OCI-LY3 (cell line): ENCODE data around the gene FOXF2.

Experiments used
- CTCF ChIP-seq: fragments of 200-600, 300-600 bp; sonication (generic); IDR thresholded peaks from 2 replicates; pipeline ENCODE4 v1.5.1; 2014; ENCODE audit warnings: antibody characterized with exemption, low read length, low read depth
- EZH2phosphoT487 ChIP-seq: fragments of 200-600 bp; shearing (Covaris generic); IDR thresholded peaks from 2 replicates; pipeline ENCODE4 v1.6.1; 2018; ENCODE audit warnings: antibody characterized with exemption, mixed run types, low read depth

DNA sequence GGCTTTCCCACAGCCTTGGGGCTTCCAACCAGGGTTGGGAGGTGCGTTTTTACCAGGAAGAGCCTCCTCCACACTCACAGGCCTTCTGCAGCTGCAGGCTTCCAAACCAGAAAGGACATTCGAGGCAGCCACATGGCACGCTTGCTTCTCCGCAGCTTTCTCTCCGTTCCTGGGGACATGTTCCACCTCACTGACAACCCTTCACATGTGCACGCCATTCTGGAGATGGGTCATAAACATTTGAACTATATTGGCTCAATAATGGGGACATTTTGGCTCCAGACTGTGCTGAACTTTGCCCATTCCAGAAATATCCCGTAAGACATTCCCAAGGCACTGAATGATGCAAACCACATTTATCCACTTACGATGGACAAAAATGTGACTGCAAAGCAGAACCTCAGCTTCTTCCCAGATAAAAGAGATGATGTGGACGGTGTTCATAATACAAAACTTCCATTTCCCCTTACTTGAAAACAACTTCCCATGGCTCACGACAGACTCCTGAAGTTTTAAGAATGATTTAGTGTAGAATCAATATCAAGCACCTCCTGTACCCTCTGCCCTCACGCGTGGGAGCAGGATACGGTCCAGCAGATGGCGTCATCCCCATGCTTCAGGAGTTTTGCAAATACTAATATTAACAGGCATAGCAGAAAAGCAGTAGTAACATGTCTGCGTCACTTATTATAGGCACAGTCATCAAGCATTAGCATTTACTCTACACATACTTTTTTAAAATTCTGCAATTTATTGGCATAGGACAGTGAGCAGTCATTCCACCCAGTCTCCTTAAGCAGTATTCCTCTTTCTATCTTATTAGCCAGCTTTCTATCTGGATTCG is 25.4 kb upstream of the FOXF2 start:
- peak; percentile 49 for TF ChIP-seq CTCF
- no peak for TF ChIP-seq EZH2phosphoT487
